Skeletal muscle tissue (tissue), 4 donors: ENCODE data around the gene RESF1. TPM values are rescaled to one million over a fixed set of nuclear protein-coding genes. Genes with fewer than 3 reads are reported as not detected.
A peak's percentile ranks its signal among the peaks of the same experiment; 100 is the strongest.

Source experiments
- H3K27ac ChIP-seq: one replicate; pipeline ENCODE4 v1.7.0; 2013; ENCODE audit warnings: mild to moderate bottlenecking, low read depth, low read length, inconsistent platforms
- H3K27me3 ChIP-seq, 3 donors: one replicate each; pipeline ENCODE4 v1.7.0; 2013; ENCODE audit warnings: low read length in 3 of 3; ENCODE audit not compliant: control insufficient read depth in 3 of 3, insufficient read depth in 3 of 3
- H3K36me3 ChIP-seq, 3 donors: one replicate each; pipeline ENCODE4 v1.7.0; 2013; ENCODE audit warnings: low read length in 3 of 3; ENCODE audit not compliant: control insufficient read depth in 3 of 3, insufficient read depth in 3 of 3
- H3K4me1 ChIP-seq, 3 donors: one replicate each; pipeline ENCODE4 v1.7.0; 2013; ENCODE audit warnings: low read length in 3 of 3, mild to moderate bottlenecking in 3 of 3; ENCODE audit not compliant: control insufficient read depth in 3 of 3, insufficient read depth in 3 of 3
- H3K4me3 ChIP-seq, 3 donors: one replicate each; pipeline ENCODE4 v1.7.0; 2013; ENCODE audit warnings: low read length in 3 of 3
- H3K9ac ChIP-seq, 3 donors: one replicate each; pipeline ENCODE4 v1.7.0; 2013; ENCODE audit warnings: low read length in 3 of 3, mild to moderate bottlenecking in 3 of 3, moderate library complexity in 2 of 3, low read depth in 1 of 3
- H3K9me3 ChIP-seq, 3 donors: one replicate each; pipeline ENCODE4 v1.7.0; 2013; ENCODE audit warnings: low read length in 3 of 3; ENCODE audit not compliant: control insufficient read depth in 3 of 3
- total RNA-seq: library from RNA; depleted of rRNA; stranded (reverse); fragments of >200 nt; gene quantifications from one replicate; pipeline ENCODE4 v1.2.3, GENCODE V29; 2014
- donor health status: Osteomylitis.

Gene RESF1
- total RNA-seq, 1 donor from 2014 or later, result 19.3 TPM

DNA sequence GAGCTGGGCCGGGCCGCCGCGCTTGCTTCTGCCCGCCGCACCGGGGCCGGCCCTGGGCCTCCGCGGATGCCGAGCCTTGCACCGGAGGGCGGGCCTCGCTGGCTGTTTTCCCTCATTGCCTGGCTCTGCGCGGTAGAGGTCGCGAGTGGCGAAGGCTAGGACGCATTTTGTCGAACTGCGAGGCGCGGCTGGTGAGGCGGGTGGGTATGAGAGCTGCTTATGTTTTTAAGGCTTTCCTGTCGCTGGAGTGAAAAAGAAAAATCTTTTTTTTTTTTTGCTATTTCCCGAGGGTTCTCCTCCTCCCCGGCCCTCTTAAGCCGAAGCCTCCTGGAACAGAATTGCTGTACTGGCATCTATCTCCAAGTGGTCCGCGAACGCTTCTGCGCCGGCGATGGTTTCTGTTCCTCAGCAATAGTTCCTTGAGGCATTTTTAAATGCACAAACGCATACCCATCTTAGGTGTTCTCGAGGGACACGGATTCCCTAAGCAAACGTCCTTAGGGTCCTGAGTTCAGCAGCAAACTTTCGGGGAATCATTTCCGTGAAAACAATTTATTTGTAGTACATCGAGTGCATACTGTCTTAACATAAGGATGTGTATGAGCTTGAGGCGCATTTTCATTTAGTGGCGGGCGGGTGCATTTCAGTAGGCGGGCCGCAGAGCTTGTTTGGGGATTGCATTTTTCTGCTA is 631 bp downstream of the RESF1 start:
- H3K4me1 ChIP-seq, result peaks cover 15 to 27% (median 22%) of the 10 kb centered on the region in 3 donors
- H3K4me3 ChIP-seq, result peak overlapping the region; percentile 83 to 91 (median 87)
- H3K27ac ChIP-seq, result peak overlapping the region; percentile 72
- peaks cover 0 to 5% (median 0%) of the 10 kb centered on the region in 3 donors for H3K36me3 ChIP-seq
- no peaks in the 10 kb centered on the region for H3K27me3 ChIP-seq
- H3K9ac ChIP-seq, result peak overlapping the region; percentile 75 to 83 (median 81)
- H3K9me3 ChIP-seq, result no peaks in the 10 kb centered on the region

DNA sequence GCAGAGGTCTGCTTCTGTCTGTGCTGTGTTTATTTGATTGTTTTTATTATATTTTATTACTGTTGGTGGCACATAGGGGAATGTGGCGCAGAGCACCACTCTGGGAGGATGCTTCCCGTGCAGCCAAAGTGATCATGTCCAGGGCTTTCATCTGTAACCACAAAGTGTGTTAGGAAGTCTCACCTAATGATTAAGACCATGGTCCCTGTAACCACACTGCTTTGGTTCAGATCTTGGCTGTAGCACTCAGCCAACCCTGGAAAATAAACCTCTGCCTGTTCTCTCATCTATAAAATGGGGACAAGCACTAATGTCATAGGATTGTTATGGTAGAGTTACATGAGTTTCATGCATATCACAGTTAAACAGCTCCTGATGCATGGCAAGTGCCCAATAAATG is 1.9 kb downstream of the RESF1 start:
- Histone ChIP-seq H3K9me3 (no peaks in the 10 kb centered on the region), H3K4me1 (peaks cover 15 to 28% (median 27%) of the 10 kb centered on the region in 3 donors), H3K27ac (no peak overlapping the region), H3K9ac (peak overlapping the region in 2 of 3 donors; percentile 1 to 83), H3K27me3 (no peaks in the 10 kb centered on the region), H3K36me3 (peaks cover 0 to 5% (median 0%) of the 10 kb centered on the region in 3 donors), H3K4me3 (peak overlapping the region in 2 of 3 donors; percentile 87 to 91)

DNA sequence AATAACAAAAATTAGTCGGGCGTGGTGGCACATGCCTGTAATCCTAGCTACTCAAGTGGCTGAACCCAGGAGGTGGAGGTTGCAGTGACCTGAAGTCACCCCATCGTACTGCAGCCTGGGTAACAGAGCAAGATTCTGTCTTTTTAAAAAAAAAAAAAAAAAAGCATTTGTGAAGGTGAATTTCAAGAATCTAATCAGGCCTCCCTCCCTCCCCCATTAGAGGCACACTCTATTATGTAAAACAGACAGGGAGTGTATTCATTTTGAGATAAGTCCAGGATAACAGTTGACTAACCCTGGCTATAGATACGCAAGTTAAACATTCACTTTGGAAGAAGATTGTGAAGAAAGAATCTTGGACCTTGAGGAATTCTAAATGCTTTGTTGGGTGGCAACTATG is 2.9 kb downstream of the RESF1 start:
- Histone ChIP-seq H3K27me3 (no peaks in the 10 kb centered on the region), H3K4me1 (peaks cover 23 to 38% (median 36%) of the 10 kb centered on the region in 3 donors), H3K27ac (no peak overlapping the region), H3K9ac (no peak overlapping the region), H3K9me3 (no peaks in the 10 kb centered on the region), H3K36me3 (peaks cover 0 to 5% (median 0%) of the 10 kb centered on the region in 3 donors), H3K4me3 (no peak overlapping the region)

GRCh38 chr12:31964280-31964679 is 5.1 kb downstream of the RESF1 start:
- Histone ChIP-seq H3K4me1 (peaks cover 23 to 34% (median 32%) of the 10 kb centered on the region in 3 donors), H3K4me3 (no peak overlapping the region), H3K9ac (no peak overlapping the region), H3K9me3 (no peaks in the 10 kb centered on the region), H3K36me3 (peaks cover 0 to 11% (median 0%) of the 10 kb centered on the region in 3 donors), H3K27me3 (no peaks in the 10 kb centered on the region), H3K27ac (no peak overlapping the region)

DNA sequence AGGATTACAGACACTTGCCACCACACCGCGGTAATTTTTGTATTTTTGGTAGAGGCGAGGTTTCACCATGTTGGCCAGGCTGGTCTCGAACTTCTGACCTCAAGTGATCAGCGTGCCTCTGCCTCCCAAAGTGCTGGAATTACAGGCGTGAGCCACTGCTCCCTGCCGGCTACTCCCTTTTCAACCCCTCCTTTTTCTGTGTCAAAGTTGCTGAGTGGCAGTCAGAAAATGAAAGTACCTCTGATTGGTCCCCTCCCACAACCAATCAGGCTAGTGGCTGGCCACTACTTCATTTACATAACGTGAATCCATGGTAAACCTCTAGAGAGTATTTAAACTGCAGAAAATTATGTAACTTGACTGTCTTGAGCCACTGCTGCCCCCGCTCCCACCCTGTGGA is 5.9 kb downstream of the RESF1 start:
- H3K9me3 ChIP-seq, result no peaks in the 10 kb centered on the region
- peaks cover 0 to 12% (median 0%) of the 10 kb centered on the region in 3 donors for H3K36me3 ChIP-seq
- no peak overlapping the region for H3K9ac ChIP-seq
- no peaks in the 10 kb centered on the region for H3K27me3 ChIP-seq
- H3K4me1 ChIP-seq, result peaks cover 23 to 33% (median 29%) of the 10 kb centered on the region in 3 donors
- H3K27ac ChIP-seq, result no peak overlapping the region
- no peak overlapping the region for H3K4me3 ChIP-seq

DNA sequence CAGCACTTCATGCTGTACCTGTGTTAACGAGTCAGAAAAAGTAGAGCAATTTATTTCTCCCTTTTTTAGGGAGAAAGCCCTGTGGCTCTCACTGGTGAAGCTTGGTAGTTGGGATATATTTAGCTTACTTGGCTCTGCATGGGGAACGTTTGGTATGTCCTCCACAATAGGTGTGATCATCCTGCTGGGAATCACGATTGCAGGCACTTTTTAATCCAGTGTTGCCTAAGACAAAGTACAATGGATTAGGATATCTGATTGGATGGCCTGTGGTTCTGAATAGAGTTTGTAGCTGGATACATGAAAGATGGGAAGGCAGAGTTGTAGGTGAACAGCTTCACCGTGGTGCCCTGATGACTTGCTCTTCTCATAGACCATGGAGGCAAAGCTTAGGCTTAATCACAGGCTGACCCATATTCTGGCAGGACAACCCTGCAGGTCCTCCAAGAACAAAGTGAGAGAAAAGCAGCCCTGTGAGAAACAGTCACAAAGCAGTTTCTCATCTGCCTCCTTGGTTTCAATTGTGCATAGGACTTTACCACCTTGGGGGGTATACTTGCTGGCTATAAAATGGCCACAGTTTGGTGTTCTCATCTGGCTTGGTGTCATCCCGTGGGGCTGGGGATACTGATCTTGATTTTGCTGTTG is 7.5 kb downstream of the RESF1 start:
- Histone ChIP-seq H3K27me3 (no peaks in the 10 kb centered on the region), H3K9ac (no peak overlapping the region), H3K4me1 (peaks cover 15 to 21% (median 15%) of the 10 kb centered on the region in 3 donors), H3K36me3 (peaks cover 0 to 22% (median 10%) of the 10 kb centered on the region in 3 donors), H3K4me3 (no peak overlapping the region), H3K9me3 (no peaks in the 10 kb centered on the region), H3K27ac (no peak overlapping the region)

- Histone ChIP-seq H3K27ac (no peak overlapping the region), H3K4me1 (peaks cover 8 to 17% (median 12%) of the 10 kb centered on the region in 3 donors), H3K36me3 (peaks cover 5 to 27% (median 15%) of the 10 kb centered on the region in 3 donors), H3K9ac (no peak overlapping the region), H3K9me3 (peaks cover 0 to 3% (median 0%) of the 10 kb centered on the region in 3 donors), H3K27me3 (no peaks in the 10 kb centered on the region), H3K4me3 (no peak overlapping the region)
These were observed 8.3 kb downstream of the RESF1 start for GRCh38 chr12:31967539-31967938.

- no peak overlapping the region for H3K9ac ChIP-seq
- H3K9me3 ChIP-seq, result peaks cover 0 to 3% (median 3%) of the 10 kb centered on the region in 3 donors
- peaks cover 17 to 44% (median 30%) of the 10 kb centered on the region in 3 donors for H3K36me3 ChIP-seq
- H3K27me3 ChIP-seq, result no peaks in the 10 kb centered on the region
- peaks cover 8 to 17% (median 12%) of the 10 kb centered on the region in 3 donors for H3K4me1 ChIP-seq
- no peak overlapping the region for H3K4me3 ChIP-seq
- H3K27ac ChIP-seq, result no peak overlapping the region
These were observed 11.0 kb downstream of the RESF1 start for GRCh38 chr12:31970199-31970598.

DNA sequence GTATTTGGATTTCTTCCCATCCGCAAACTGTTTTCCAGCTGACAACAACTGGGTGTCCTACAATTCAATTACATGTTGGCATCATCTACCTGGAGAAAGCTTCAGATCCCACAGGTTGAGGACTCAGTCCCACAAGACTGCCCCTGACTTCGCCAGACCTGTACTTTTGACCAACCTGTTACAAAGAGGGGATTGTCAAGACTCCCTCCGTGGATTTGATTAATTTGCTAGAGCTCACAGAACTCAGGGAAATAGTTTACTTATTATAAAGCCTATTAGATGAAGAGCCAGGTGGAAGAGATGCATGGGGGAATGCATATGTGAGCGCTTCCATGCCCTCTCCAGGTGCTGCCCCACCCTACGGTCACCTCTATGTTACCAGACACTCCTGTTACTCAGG is 14.6 kb downstream of the RESF1 start:
- Histone ChIP-seq H3K4me1 (no peaks in the 10 kb centered on the region), H3K9me3 (peaks cover 0 to 3% (median 3%) of the 10 kb centered on the region in 3 donors), H3K4me3 (no peak overlapping the region), H3K36me3 (peaks cover 17 to 53% (median 39%) of the 10 kb centered on the region in 3 donors), H3K9ac (no peak overlapping the region), H3K27me3 (no peaks in the 10 kb centered on the region), H3K27ac (no peak overlapping the region)

GRCh38 chr12:31974673-31975072 is 15.5 kb downstream of the RESF1 start:
- H3K36me3 ChIP-seq, result peaks cover 21 to 52% (median 39%) of the 10 kb centered on the region in 3 donors
- H3K27ac ChIP-seq, result no peak overlapping the region
- H3K9me3 ChIP-seq, result peaks cover 0 to 3% (median 3%) of the 10 kb centered on the region in 3 donors
- no peak overlapping the region for H3K9ac ChIP-seq
- H3K4me3 ChIP-seq, result no peak overlapping the region
- no peaks in the 10 kb centered on the region for H3K4me1 ChIP-seq
- no peaks in the 10 kb centered on the region for H3K27me3 ChIP-seq
